ENCODE data around the gene CDC45.

DNA sequence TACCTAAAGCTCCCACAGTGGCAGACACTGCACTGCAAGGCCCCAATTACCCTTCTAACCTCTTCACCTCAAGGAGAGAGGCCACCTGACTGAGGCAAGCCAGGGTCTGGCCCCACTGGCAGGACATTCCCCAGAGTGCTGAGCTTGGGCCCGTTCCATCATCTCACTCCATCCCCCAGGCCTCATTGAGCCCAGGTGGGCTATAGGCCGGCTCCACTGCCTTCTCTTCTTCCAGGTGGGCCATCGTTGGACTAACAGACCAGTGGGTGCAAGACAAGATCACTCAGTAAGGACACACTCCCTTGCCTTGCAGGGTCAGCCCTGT lies 19.1 kb downstream of the CDC45 start:
- TF ChIP-seq, protein P1, sequence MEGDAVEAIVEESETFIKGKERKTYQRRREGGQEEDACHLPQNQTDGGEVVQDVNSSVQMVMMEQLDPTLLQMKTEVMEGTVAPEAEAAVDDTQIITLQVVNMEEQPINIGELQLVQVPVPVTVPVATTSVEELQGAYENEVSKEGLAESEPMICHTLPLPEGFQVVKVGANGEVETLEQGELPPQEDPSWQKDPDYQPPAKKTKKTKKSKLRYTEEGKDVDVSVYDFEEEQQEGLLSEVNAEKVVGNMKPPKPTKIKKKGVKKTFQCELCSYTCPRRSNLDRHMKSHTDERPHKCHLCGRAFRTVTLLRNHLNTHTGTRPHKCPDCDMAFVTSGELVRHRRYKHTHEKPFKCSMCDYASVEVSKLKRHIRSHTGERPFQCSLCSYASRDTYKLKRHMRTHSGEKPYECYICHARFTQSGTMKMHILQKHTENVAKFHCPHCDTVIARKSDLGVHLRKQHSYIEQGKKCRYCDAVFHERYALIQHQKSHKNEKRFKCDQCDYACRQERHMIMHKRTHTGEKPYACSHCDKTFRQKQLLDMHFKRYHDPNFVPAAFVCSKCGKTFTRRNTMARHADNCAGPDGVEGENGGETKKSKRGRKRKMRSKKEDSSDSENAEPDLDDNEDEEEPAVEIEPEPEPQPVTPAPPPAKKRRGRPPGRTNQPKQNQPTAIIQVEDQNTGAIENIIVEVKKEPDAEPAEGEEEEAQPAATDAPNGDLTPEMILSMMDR (IDR thresholded peaks at IDR 0.05; ENCODE audit: low read depth, low read length): no peak
- TF ChIP-seq, protein P2, sequence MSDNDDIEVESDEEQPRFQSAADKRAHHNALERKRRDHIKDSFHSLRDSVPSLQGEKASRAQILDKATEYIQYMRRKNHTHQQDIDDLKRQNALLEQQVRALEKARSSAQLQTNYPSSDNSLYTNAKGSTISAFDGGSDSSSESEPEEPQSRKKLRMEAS (IDR thresholded peaks at IDR 0.05; ENCODE audit: low read depth, low read length): no peak
- no peak for TF ChIP-seq POLR2A (IDR thresholded peaks at IDR 0.05; ENCODE audit: extremely low read depth, insufficient read length)

Data from NB4 (cell line).